ENCODE measurements around the gene XYLT2.

- TF ChIP-seq CTCF (IDR thresholded peaks at IDR 0.05) (no peak), POLR2A (IDR thresholded peaks at IDR 0.05) (no peak)
Measured at GRCh38 chr17:50329716-50330115, 16.2 kb upstream of the XYLT2 start.
